ENCODE data around the gene CEP170B. TPM values are rescaled to one million over a fixed set of nuclear protein-coding genes. Genes with fewer than 3 reads are reported as not detected.

Gene CEP170B
- total and polyA plus RNA-seq, 9 of the 15 experiments (the other 6 are each of a cell fraction or from before 2014, with no cell fraction given), result 0.01 to 10.2 (median 2.2) TPM

- Histone ChIP-seq H3K27ac (ENCODE audit: extremely low read depth, low read depth, low read length) (no peak overlapping the region), H3K9me3 (replicated peaks; ENCODE audit: control insufficient read depth, insufficient read depth, low read depth, low read length) (no peaks in the 10 kb centered on the region), H3K79me2 (ENCODE audit: control insufficient read depth, insufficient read depth, low read length) (no peaks in the 10 kb centered on the region), H3K9ac (ENCODE audit: insufficient read depth in 1 of 2, low read depth in 2 of 2, low read length in 2 of 2) (no peak overlapping the region), H4K20me1 (replicated peaks; ENCODE audit: control insufficient read depth, insufficient read depth, low read length) (no peaks in the 10 kb centered on the region; the same call in 1 of the 2 replicates), H3K9me1 (ENCODE audit: control insufficient read depth, insufficient read depth, low read length) (no peaks in the 10 kb centered on the region), H3K27me3 (ENCODE audit: control insufficient read depth in 2 of 2, insufficient read depth in 2 of 2, low read length in 2 of 2) (peaks cover 5 to 34% of the 10 kb centered on the region in 2 experiments; a peak in 4 of 5 replicates), H2AFZ (ENCODE audit: low read depth, low read length) (no peak overlapping the region), H3K36me3 (ENCODE audit: control insufficient read depth, insufficient read depth, low read length) (no peaks in the 10 kb centered on the region), H3K4me1 (replicated peaks in 1 of 2; ENCODE audit: control insufficient read depth in 2 of 2, insufficient read depth in 2 of 2, low read length in 2 of 2) (peaks cover 0 to 22% of the 10 kb centered on the region in 2 experiments; a peak in 2 of 5 replicates), H3K4me3 (no peak overlapping the region), H3K4me2 (ENCODE audit: insufficient read depth, low read length) (no peak overlapping the region)
- ChIA-PET CTCF (ENCODE audit: low intra/inter-chr PET ratio) (no interaction called here), POLR2A (interaction anchor here (0.6 to 1.2 kb wide), 2 partner anchors 9 to 35 kb away, joined by 3 read pairs; no protein-coding TSS in a partner anchor)
- DNase-seq (ENCODE audit: extremely low read depth in 1 of 4, low spot score in 3 of 4) (no peak), ATAC-seq (no peak), FAIRE-seq (no peak)
- TF ChIP-seq CCNT2 (IDR thresholded peaks at IDR 0.05; ENCODE audit: borderline replicate concordance, extremely low read depth, insufficient read length, low read depth, low read length), result no peak
- TF ChIP-seq RBM17 (IDR thresholded peaks at IDR 0.05; ENCODE audit: borderline replicate concordance, low read depth, low read length), result no peak
- no peak for TF ChIP-seq ZNF175 (CRISPR knock-in tag; IDR thresholded peaks at IDR 0.05; ENCODE audit: low read depth)
- no peak for TF ChIP-seq SNAPC5 (CRISPR knock-in tag; IDR thresholded peaks at IDR 0.05)
- TF ChIP-seq CTBP1 (IDR thresholded peaks at IDR 0.05; ENCODE audit: borderline replicate concordance), result no peak
- intact Hi-C loops (cut with micrococcal nuclease) (no loop called here), in situ Hi-C loops (cut with MboI) (no loop called here)
- 3% methylated on average over 3 of the region's 3 CpGs for WGBS (ENCODE audit: insufficient coverage, low coverage, missing lambda C conversion rate)
- BruUV-seq (replicated peaks), result no TSS peak
Observed at GRCh38 chr14:104935026-104935650, 70.1 kb downstream of the CEP170B start.

All from K562 (cell line).